ENCODE data around the gene PPP2R5B. TPM values are rescaled to one million over a fixed set of nuclear protein-coding genes. Genes with fewer than 3 reads are reported as not detected.

The PPP2R5B gene
- total RNA-seq, 2 donors from 2014 or later = 32.6 to 35.6 TPM

GRCh38 chr11:64893194-64894069 is 31.1 kb upstream of the PPP2R5B start:
- DNase-seq (ENCODE audit: low spot score) (no peak), ATAC-seq (no peak)
- Mint-ChIP-seq H3K4me3 (no peak overlapping the region), H3K36me3 (no peaks in the 10 kb centered on the region), H3K27me3 (no peaks in the 10 kb centered on the region), H3K4me1 (ENCODE audit: low read depth in 2 of 2) (peaks cover 0 to 3% of the 10 kb centered on the region in 2 donors), H3K27ac (no peak overlapping the region), H3K9me3 (no peaks in the 10 kb centered on the region)

GRCh38 chr11:64894070-64894811 is 30.2 kb upstream of the PPP2R5B start:
- H3K36me3 Mint-ChIP-seq = no peaks in the 10 kb centered on the region
- DNase-seq (ENCODE audit: low spot score) (peak; percentile 91), ATAC-seq (peak; percentile 89 to 91)
- H3K4me1 Mint-ChIP-seq (ENCODE audit: low read depth in 2 of 2) = peaks cover 0 to 3% of the 10 kb centered on the region in 2 donors
- no peak overlapping the region for H3K4me3 Mint-ChIP-seq
- no peak overlapping the region for H3K27ac Mint-ChIP-seq
- no peaks in the 10 kb centered on the region for H3K27me3 Mint-ChIP-seq
- H3K9me3 Mint-ChIP-seq = no peaks in the 10 kb centered on the region

DNA sequence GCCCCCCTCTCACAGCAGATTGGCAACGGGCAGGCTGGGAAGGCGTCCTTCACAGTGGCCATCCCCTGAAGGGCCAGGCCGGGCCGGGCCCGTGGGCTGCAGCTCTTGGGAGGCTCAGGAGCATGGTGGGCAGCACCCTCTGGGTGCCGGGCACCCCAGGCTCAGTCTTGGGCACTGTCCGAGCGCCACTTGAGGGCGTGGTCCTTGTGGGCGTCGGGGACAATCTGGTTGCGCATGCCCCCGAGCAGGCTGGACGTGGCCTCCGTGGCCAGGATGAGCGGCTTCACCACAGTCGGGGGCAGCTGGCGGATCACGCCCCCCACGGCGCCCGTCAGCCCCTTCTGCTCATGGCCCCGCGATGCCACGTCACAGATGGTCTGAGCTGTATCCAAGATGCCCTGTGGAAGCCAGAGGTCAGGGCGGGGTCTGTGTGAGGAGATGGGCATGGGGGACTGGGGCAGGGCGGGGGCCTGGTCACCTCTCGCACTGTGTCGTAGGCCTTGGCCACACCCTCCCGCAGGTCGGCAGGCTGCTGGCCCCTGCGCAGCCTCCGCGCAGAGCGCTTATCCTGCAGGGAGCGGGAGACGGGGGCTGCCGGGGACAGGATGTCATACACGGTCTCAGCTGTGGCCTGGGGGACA is 29.6 kb upstream of the PPP2R5B start:
- H3K9me3 Mint-ChIP-seq = no peaks in the 10 kb centered on the region
- no peak for ATAC-seq
- H3K36me3 Mint-ChIP-seq = no peaks in the 10 kb centered on the region
- DNase-seq (ENCODE audit: low spot score) = no peak
- H3K27ac Mint-ChIP-seq = no peak overlapping the region
- H3K4me3 Mint-ChIP-seq = no peak overlapping the region
- H3K4me1 Mint-ChIP-seq (ENCODE audit: low read depth in 2 of 2) = peaks cover under 1 to 3% of the 10 kb centered on the region in 2 donors
- H3K27me3 Mint-ChIP-seq = no peaks in the 10 kb centered on the region

DNA sequence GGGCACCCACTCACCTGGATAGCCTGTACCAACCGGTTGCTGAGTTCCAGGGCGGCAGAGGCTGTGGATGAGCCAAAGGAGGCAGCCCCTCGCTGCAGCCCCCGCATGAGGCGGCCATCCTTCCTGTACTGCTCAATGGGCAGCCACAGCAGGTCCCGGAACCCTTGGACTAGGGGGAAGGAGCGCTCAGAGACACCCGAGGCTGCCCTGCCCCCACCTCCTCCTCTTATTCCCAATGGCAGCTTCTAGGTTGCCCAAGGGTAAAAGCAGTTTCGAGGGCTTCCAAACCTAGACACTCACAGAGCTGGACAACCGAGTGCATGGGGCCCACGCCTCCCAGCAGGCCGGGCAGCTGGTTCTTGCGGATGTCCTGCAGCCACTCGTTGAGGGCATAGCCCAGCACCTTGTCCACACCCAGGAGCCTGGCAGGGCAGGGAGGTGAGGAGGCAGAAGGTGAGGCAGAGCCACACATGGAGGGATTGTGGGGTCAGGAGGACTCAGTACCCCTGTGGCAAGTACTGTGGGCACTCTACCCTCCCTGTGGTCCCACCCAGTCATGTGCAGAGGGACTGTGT is 28.0 kb upstream of the PPP2R5B start:
- no peak for DNase-seq (ENCODE audit: low spot score)
- Mint-ChIP-seq H3K27me3 (no peaks in the 10 kb centered on the region), H3K4me1 (ENCODE audit: low read depth in 2 of 2) (peaks cover 4 to 5% of the 10 kb centered on the region in 2 donors), H3K4me3 (no peak overlapping the region), H3K9me3 (no peaks in the 10 kb centered on the region), H3K36me3 (no peaks in the 10 kb centered on the region), H3K27ac (no peak overlapping the region)
- no peak for ATAC-seq

DNA sequence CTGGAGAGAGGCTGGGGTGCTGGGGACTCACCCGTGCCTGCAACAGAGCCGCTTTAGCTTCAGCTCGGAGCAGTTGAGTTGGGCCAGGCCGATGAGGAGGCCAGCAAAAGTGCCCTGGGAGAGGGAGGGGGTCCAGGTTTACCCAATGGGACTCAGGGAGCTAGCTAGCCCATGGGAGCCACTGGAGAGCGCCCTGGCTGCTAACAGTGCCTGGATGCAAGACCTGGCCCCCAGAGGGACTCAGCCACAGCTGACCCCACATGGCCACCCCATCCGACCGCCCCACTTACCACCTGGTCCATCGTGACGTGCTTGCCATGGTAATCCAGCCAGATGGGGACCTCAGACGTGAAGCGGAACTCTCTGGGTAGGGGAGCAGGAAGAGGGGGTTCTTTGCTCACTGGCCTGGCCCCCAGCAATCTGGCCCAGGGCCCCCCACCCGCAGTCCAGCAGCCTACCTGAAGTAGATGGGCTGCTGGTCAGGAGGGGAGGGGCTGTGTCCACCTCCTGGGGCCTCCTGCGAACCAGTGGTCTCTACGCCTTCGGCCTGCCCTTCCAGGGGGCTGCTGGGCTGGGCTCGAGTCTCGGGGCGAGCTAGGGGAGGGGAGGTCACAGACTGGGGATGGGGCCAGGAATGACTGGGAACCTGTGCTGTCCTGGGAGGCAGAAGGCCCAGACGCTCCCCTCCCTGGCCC is 27.0 kb upstream of the PPP2R5B start:
- no peak overlapping the region for H3K27ac Mint-ChIP-seq
- no peaks in the 10 kb centered on the region for H3K27me3 Mint-ChIP-seq
- ATAC-seq = no peak
- no peaks in the 10 kb centered on the region for H3K9me3 Mint-ChIP-seq
- DNase-seq (ENCODE audit: low spot score) = no peak
- H3K4me3 Mint-ChIP-seq = no peak overlapping the region
- no peaks in the 10 kb centered on the region for H3K36me3 Mint-ChIP-seq
- peaks cover 5 to 6% of the 10 kb centered on the region in 2 donors for H3K4me1 Mint-ChIP-seq (ENCODE audit: low read depth in 2 of 2)

GRCh38 chr11:64898076-64898445 is 26.4 kb upstream of the PPP2R5B start:
- no peaks in the 10 kb centered on the region for H3K27me3 Mint-ChIP-seq
- DNase-seq (ENCODE audit: low spot score) (no peak), ATAC-seq (no peak)
- H3K27ac Mint-ChIP-seq = no peak overlapping the region
- H3K4me3 Mint-ChIP-seq = no peak overlapping the region
- peaks cover 5 to 6% of the 10 kb centered on the region in 2 donors for H3K4me1 Mint-ChIP-seq (ENCODE audit: low read depth in 2 of 2)
- no peaks in the 10 kb centered on the region for H3K9me3 Mint-ChIP-seq
- no peaks in the 10 kb centered on the region for H3K36me3 Mint-ChIP-seq

GRCh38 chr11:64898541-64898940 is 25.9 kb upstream of the PPP2R5B start:
- Mint-ChIP-seq H3K36me3 (no peaks in the 10 kb centered on the region), H3K4me1 (ENCODE audit: low read depth in 2 of 2) (peaks cover 5 to 6% of the 10 kb centered on the region in 2 donors)

DNA sequence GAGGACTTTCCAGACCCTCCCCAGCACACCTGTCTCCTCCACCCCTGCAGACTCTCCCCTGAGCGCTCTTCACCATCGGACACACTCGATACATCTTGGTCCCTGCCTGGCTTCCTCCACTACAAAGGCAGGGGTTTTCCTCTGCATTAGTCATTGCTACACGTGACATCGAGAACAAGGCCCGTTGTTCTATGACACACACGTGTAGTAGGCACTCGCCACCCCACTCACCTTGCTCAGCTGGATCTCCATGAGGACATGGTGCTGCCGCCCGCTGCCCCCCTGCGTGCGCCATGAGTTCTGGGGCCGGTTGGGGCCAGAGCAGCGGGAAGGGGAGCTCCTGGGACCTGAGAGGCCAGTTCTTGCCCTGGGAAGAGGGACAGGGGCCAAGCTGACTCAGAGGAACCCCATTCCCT is 24.2 kb upstream of the PPP2R5B start:
- Mint-ChIP-seq H3K27ac (peak overlapping the region; percentile 13 to 51), H3K4me1 (ENCODE audit: low read depth in 2 of 2) (peaks cover 3 to 5% of the 10 kb centered on the region in 2 donors), H3K9me3 (no peaks in the 10 kb centered on the region), H3K27me3 (no peaks in the 10 kb centered on the region), H3K36me3 (no peaks in the 10 kb centered on the region), H3K4me3 (no peak overlapping the region)
- DNase-seq (ENCODE audit: low spot score) (no peak), ATAC-seq (peak in 1 of 2 donors; percentile 72)

More at GRCh38 chr11:64898541-64898940, 25.9 kb upstream of the PPP2R5B start:
- DNase-seq (ENCODE audit: low spot score) (no peak), ATAC-seq (no peak)
- H3K4me3 Mint-ChIP-seq = no peak overlapping the region
- no peaks in the 10 kb centered on the region for H3K9me3 Mint-ChIP-seq
- H3K27ac Mint-ChIP-seq = no peak overlapping the region
- no peaks in the 10 kb centered on the region for H3K27me3 Mint-ChIP-seq

- H3K27ac Mint-ChIP-seq = no peak overlapping the region
- DNase-seq (ENCODE audit: low spot score) (no peak), ATAC-seq (no peak)
- H3K27me3 Mint-ChIP-seq = no peaks in the 10 kb centered on the region
- no peaks in the 10 kb centered on the region for H3K36me3 Mint-ChIP-seq
- no peaks in the 10 kb centered on the region for H3K9me3 Mint-ChIP-seq
- H3K4me3 Mint-ChIP-seq = no peak overlapping the region
- H3K4me1 Mint-ChIP-seq (ENCODE audit: low read depth in 2 of 2) = peaks cover 3 to 5% of the 10 kb centered on the region in 2 donors
Measured at GRCh38 chr11:64900774-64901173, 23.7 kb upstream of the PPP2R5B start.

DNA sequence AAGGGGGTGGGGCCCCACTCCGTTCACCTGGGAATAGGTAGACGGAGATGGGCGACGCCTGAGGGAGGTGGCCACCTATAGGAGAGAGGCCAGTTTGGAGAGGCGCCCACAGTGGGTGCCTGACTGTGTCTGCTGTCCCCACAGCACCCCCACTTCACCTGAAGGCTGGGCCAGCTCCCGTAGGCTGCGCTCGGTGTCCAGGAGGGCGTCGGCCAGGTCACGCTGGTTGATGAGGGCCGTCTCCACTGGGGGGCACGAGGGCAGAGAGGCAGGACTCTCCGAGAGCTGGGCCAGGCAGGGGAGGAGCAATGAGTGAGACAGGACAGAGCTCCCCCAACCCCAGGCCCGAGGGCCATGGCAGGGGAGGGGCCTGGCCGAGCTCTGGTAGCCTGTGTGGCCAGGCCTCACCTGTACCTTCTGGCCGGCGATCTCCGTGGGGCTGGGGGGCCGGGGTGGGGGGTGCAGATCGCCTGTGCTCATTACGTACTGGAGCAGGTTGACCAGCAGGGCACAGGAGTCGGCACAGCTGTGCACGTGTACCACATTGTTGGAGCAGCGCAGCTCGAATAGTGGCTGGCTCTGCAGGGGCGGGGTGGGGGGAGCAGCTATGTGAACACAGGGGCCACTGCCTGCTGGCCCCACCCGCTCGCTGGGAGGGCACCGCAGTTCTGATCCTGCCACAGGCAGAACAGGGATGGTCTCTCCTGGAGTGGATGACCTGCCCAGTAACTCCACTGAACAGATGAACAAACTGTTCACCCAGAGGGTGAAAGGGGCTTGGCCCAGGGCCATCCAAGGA is 22.2 kb upstream of the PPP2R5B start:
- Mint-ChIP-seq H3K4me3 (no peak overlapping the region), H3K9me3 (no peaks in the 10 kb centered on the region), H3K27ac (no peak overlapping the region), H3K27me3 (no peaks in the 10 kb centered on the region), H3K36me3 (no peaks in the 10 kb centered on the region), H3K4me1 (ENCODE audit: low read depth in 2 of 2) (peaks cover 3 to 5% of the 10 kb centered on the region in 2 donors)
- DNase-seq (ENCODE audit: low spot score) (no peak), ATAC-seq (no peak)

DNA sequence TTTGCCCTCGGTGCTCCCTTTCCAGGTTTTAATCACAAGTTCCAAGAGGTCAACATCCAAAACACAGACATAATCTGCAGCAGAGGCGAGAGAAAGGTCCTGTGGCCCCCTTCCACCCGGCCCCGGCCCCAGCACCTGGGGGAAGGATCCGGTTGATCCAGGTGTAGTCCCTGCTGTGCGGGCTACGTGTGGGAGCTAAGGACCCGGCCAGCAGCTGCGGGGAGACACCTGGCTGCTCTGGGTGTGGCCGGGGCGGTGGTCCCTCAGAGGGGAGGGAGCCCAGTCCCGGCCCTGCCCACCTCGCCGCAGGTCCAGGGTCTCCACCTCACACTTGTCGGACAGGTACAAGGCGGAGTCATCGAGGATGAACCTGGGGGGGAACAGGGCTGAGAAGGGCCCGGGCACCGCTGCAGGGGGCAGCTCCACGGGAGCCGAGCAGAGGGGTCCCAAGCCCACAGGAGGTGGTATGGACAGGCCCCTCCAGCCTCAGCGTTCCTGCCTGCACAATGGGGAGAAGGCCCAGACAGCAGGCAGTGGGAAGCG is 21.1 kb upstream of the PPP2R5B start:
- no peaks in the 10 kb centered on the region for H3K9me3 Mint-ChIP-seq
- DNase-seq (ENCODE audit: low spot score) (no peak), ATAC-seq (no peak)
- H3K36me3 Mint-ChIP-seq = no peaks in the 10 kb centered on the region
- no peaks in the 10 kb centered on the region for H3K27me3 Mint-ChIP-seq
- H3K4me1 Mint-ChIP-seq (ENCODE audit: low read depth in 2 of 2) = peaks cover 3 to 5% of the 10 kb centered on the region in 2 donors
- H3K4me3 Mint-ChIP-seq = no peak overlapping the region
- H3K27ac Mint-ChIP-seq = no peak overlapping the region

DNA sequence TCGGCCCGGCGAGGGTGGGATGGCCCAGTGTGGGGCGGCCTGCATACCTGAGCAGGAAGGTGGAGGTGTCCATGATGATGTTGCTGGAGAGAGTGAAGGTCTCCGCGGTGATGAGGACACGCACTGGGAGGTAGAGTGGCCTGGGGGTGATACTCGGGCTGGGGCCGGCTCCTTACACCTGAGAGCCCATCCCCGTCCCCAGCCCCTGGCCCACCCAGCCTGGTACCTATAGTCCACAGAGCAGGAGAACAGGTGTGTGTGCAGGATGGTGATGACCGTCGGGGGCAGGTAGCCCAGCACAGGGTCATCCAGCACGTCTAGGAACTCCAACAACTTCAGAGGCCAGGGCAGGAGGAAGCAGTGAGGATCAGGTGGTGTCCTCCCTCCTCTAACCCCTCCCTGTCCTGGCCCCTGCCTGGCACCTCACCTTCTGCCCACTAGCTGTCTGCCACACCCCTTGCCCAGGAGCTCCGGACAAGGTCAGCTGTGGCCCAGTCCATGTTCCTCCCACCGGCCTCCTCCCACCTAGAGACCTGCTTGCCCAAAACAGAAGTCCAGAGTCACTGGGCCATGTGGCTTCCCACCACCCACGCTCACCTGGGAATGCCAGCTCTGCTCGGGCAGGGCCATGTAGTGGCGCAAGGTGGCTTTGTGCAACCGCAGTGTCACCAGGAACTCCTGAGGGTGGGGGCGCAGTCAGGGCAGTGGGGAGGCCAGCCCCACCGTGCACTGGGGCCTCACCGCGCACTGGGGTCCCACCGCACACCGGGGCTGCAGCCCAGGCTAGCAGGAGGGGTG is 18.8 kb upstream of the PPP2R5B start:
- H3K27ac Mint-ChIP-seq = no peak overlapping the region
- no peak for ATAC-seq
- peaks cover 0 to 3% of the 10 kb centered on the region in 2 donors for H3K4me1 Mint-ChIP-seq (ENCODE audit: low read depth in 2 of 2)
- no peaks in the 10 kb centered on the region for H3K9me3 Mint-ChIP-seq
- no peaks in the 10 kb centered on the region for H3K27me3 Mint-ChIP-seq
- H3K36me3 Mint-ChIP-seq = no peaks in the 10 kb centered on the region
- DNase-seq (ENCODE audit: low spot score) = no peak
- H3K4me3 Mint-ChIP-seq = no peak overlapping the region

All from natural killer cell treated with Interleukin-12 subunit alpha and Interleukin-12 subunit beta and Interleukin-15 and Interleukin-18, amount 100 ng/mL, for 72 hours (primary cell).